Trophoblast cell (in vitro differentiated cells and primary cell): ENCODE data around the gene NUDT16L1.

Experiments
- DNase-seq, 2 donors: peaks; one replicate each; pipeline ENCODE4 v3.0.0-alpha.2; 2016
- H2AFZ ChIP-seq: 2 replicates; pipeline ENCODE4 v1.6.1; 2013; ENCODE audit warnings: low read length, moderate library complexity, mild to moderate bottlenecking; ENCODE audit not compliant: insufficient read depth, poor library complexity
- H2AK5ac ChIP-seq: 2 replicates; pipeline ENCODE4 v1.6.1; 2013; ENCODE audit warnings: mild to moderate bottlenecking, low read length
- H2BK120ac ChIP-seq: 2 replicates; pipeline ENCODE4 v1.6.1; 2013; ENCODE audit warnings: low read length, mild to moderate bottlenecking, moderate library complexity; ENCODE audit not compliant: insufficient read depth, poor library complexity
- H2BK12ac ChIP-seq: 2 replicates; pipeline ENCODE4 v1.6.1; 2013; ENCODE audit warnings: mild to moderate bottlenecking, low read length, moderate library complexity
- H2BK5ac ChIP-seq: 2 replicates; pipeline ENCODE4 v1.6.1; 2013; ENCODE audit warnings: low read length, low read depth, moderate library complexity, mild to moderate bottlenecking; ENCODE audit not compliant: poor library complexity
- H3K14ac ChIP-seq: 2 replicates; pipeline ENCODE4 v1.6.1; 2013; ENCODE audit warnings: mild to moderate bottlenecking, low read length
- H3K18ac ChIP-seq: 2 replicates; pipeline ENCODE4 v1.6.1; 2013; ENCODE audit warnings: mild to moderate bottlenecking, low read length
- H3K23ac ChIP-seq: 2 replicates; pipeline ENCODE4 v1.6.1; 2013; ENCODE audit warnings: low read length
- H3K27ac ChIP-seq: 2 replicates; pipeline ENCODE4 v1.5.1; 2013; ENCODE audit warnings: low read depth, mild to moderate bottlenecking, inconsistent platforms, low read length, moderate library complexity
- H3K27me3 ChIP-seq: 2 replicates; pipeline ENCODE4 v1.6.1; 2013; ENCODE audit warnings: inconsistent platforms, mild to moderate bottlenecking, low read length, moderate library complexity; ENCODE audit not compliant: insufficient read depth
- H3K36me3 ChIP-seq, 2 experiments: 1 replicate in 1 of 2; 2 replicates in 1 of 2; pipeline ENCODE4 v1.6.1; 2013; ENCODE audit warnings: low read length in 2 of 2, mild to moderate bottlenecking in 2 of 2, moderate library complexity in 1 of 2; ENCODE audit not compliant: insufficient read depth in 2 of 2, control insufficient read depth in 1 of 2
- H3K4ac ChIP-seq: 2 replicates; pipeline ENCODE4 v1.6.1; 2013; ENCODE audit warnings: low read depth, mild to moderate bottlenecking, low read length, moderate library complexity
- H3K4me1 ChIP-seq, 2 experiments: 1 replicate in 1 of 2; 2 replicates in 1 of 2; pipeline ENCODE4 v1.6.1; 2013; ENCODE audit warnings: low read length in 2 of 2, mild to moderate bottlenecking in 2 of 2, moderate library complexity in 1 of 2; ENCODE audit not compliant: insufficient read depth in 2 of 2, control insufficient read depth in 1 of 2
- H3K4me2 ChIP-seq: 2 replicates; pipeline ENCODE4 v1.6.1; 2013; ENCODE audit warnings: inconsistent platforms, mild to moderate bottlenecking, low read length, moderate library complexity
- H3K4me3 ChIP-seq: 2 replicates; pipeline ENCODE4 v1.5.1; 2013; ENCODE audit warnings: mild to moderate bottlenecking, low read depth, low read length, inconsistent platforms
- H3K79me1 ChIP-seq: one replicate; pipeline ENCODE4 v1.6.1; 2013; ENCODE audit warnings: low read length
- H3K79me2 ChIP-seq: 2 replicates; pipeline ENCODE4 v1.6.1; 2013; ENCODE audit warnings: low read length, mild to moderate bottlenecking; ENCODE audit not compliant: control insufficient read depth, insufficient read depth, poor library complexity
- H3K9ac ChIP-seq: 2 replicates; pipeline ENCODE4 v1.6.1; 2013; ENCODE audit warnings: mild to moderate bottlenecking, low read length
- H3K9me3 ChIP-seq: 2 replicates; pipeline ENCODE4 v1.6.1; 2013; ENCODE audit warnings: low read depth, mild to moderate bottlenecking, control low read depth, inconsistent platforms, low read length; ENCODE audit not compliant: insufficient read depth
- H4K12ac ChIP-seq: 2 replicates; pipeline ENCODE4 v1.6.1; 2013; ENCODE audit warnings: low read depth, mild to moderate bottlenecking, low read length, moderate library complexity
- H4K8ac ChIP-seq: 2 replicates; pipeline ENCODE4 v1.6.1; 2013; ENCODE audit warnings: low read depth, mild to moderate bottlenecking, low read length, moderate library complexity
- H4K91ac ChIP-seq: one replicate; pipeline ENCODE4 v1.6.1; 2013; ENCODE audit warnings: low read depth, mild to moderate bottlenecking, low read length, moderate library complexity
- WGBS: extraction: QIAGEN DNeasy Blood & Tissue Kit; methylation state at CpG from one replicate; pipeline ENCODE4 v1.1.7; 2013; ENCODE audit warnings: missing lambda C conversion rate; ENCODE audit not compliant: insufficient read length, insufficient coverage; ENCODE audit errors: extremely low coverage; 5-methylcytosine and 5-hydroxymethylcytosine counted together

NUDT16L1 gene

GRCh38 chr16:4656695-4657686 is 36.4 kb upstream of the NUDT16L1 start:
- no peak for DNase-seq
- H3K36me3 ChIP-seq = peaks cover 78 to 80% of the 10 kb centered on the region in 2 experiments
- WGBS = no CpG with 5 or more reads among the region's 25 CpGs

GRCh38 chr16:4659363-4660353 is 33.7 kb upstream of the NUDT16L1 start:
- no peaks in the 10 kb centered on the region for H3K79me2 ChIP-seq
- no peak overlapping the region for H3K4me2 ChIP-seq
- peaks cover 2% of the 10 kb centered on the region for H3K9me3 ChIP-seq
- no peak overlapping the region for H2BK12ac ChIP-seq
- no peak overlapping the region for H3K4me3 ChIP-seq
- H2AK5ac ChIP-seq = no peak overlapping the region
- H3K23ac ChIP-seq = no peak overlapping the region
- H3K18ac ChIP-seq = no peak overlapping the region
- H2BK5ac ChIP-seq = no peak overlapping the region
- H4K12ac ChIP-seq = no peak overlapping the region
- H3K79me1 ChIP-seq = no peaks in the 10 kb centered on the region
- no peak overlapping the region for H4K8ac ChIP-seq
- peaks cover 64 to 70% of the 10 kb centered on the region in 2 experiments for H3K36me3 ChIP-seq
- H4K91ac ChIP-seq = no peak overlapping the region
- no peak overlapping the region for H2BK120ac ChIP-seq
- no peak overlapping the region for H2AFZ ChIP-seq
- no peaks in the 10 kb centered on the region for H3K27me3 ChIP-seq
- no peak overlapping the region for H3K27ac ChIP-seq
- no peak overlapping the region for H3K4ac ChIP-seq
- no peak overlapping the region for H3K9ac ChIP-seq
- no peak for DNase-seq
- no CpG with 5 or more reads among the region's 29 CpGs for WGBS
- no peak overlapping the region for H3K14ac ChIP-seq
- H3K4me1 ChIP-seq = peaks cover 0 to 8% of the 10 kb centered on the region in 2 experiments

More at GRCh38 chr16:4656695-4657686, 36.4 kb upstream of the NUDT16L1 start:
- H3K9ac ChIP-seq = no peak overlapping the region
- H3K4me2 ChIP-seq = no peak overlapping the region
- H3K4me3 ChIP-seq = no peak overlapping the region
- no peak overlapping the region for H3K4ac ChIP-seq
- no peaks in the 10 kb centered on the region for H3K79me2 ChIP-seq
- H2BK5ac ChIP-seq = no peak overlapping the region
- H3K4me1 ChIP-seq = no peaks in the 10 kb centered on the region
- H3K27me3 ChIP-seq = no peaks in the 10 kb centered on the region
- H2AFZ ChIP-seq = no peak overlapping the region
- H3K27ac ChIP-seq = no peak overlapping the region
- peaks cover 5% of the 10 kb centered on the region for H3K9me3 ChIP-seq
- no peak overlapping the region for H3K23ac ChIP-seq
- no peak overlapping the region for H4K8ac ChIP-seq
- no peak overlapping the region for H2AK5ac ChIP-seq
- no peaks in the 10 kb centered on the region for H3K79me1 ChIP-seq
- no peak overlapping the region for H3K18ac ChIP-seq
- H4K91ac ChIP-seq = no peak overlapping the region
- no peak overlapping the region for H2BK120ac ChIP-seq
- H2BK12ac ChIP-seq = no peak overlapping the region
- H3K14ac ChIP-seq = no peak overlapping the region
- H4K12ac ChIP-seq = no peak overlapping the region

- Histone ChIP-seq H4K8ac (no peak overlapping the region), H2AK5ac (no peak overlapping the region), H3K23ac (no peak overlapping the region), H3K4me3 (no peak overlapping the region), H2BK12ac (no peak overlapping the region), H3K27me3 (no peaks in the 10 kb centered on the region), H2BK5ac (no peak overlapping the region), H3K9me3 (no peaks in the 10 kb centered on the region), H3K79me2 (no peaks in the 10 kb centered on the region), H3K14ac (no peak overlapping the region), H4K91ac (no peak overlapping the region), H2BK120ac (no peak overlapping the region), H4K12ac (no peak overlapping the region), H3K9ac (no peak overlapping the region), H3K4me2 (no peak overlapping the region), H3K27ac (no peak overlapping the region), H2AFZ (no peak overlapping the region), H3K79me1 (no peaks in the 10 kb centered on the region), H3K4me1 (peaks cover 3 to 11% of the 10 kb centered on the region in 2 experiments), H3K4ac (no peak overlapping the region), H3K18ac (no peak overlapping the region), H3K36me3 (peaks cover 58 to 67% of the 10 kb centered on the region in 2 experiments)
- no CpG with 5 or more reads among the region's 18 CpGs for WGBS
- no peak for DNase-seq
Measured at GRCh38 chr16:4660454-4661007, 32.8 kb upstream of the NUDT16L1 start.

- no peak overlapping the region for H3K18ac ChIP-seq
- peaks cover 3 to 11% of the 10 kb centered on the region in 2 experiments for H3K4me1 ChIP-seq
- H2BK120ac ChIP-seq = no peak overlapping the region
- H2AFZ ChIP-seq = no peak overlapping the region
- H3K27me3 ChIP-seq = no peaks in the 10 kb centered on the region
- H4K91ac ChIP-seq = no peak overlapping the region
- no peaks in the 10 kb centered on the region for H3K79me1 ChIP-seq
- no peak overlapping the region for H3K27ac ChIP-seq
- no peaks in the 10 kb centered on the region for H3K9me3 ChIP-seq
- H3K23ac ChIP-seq = no peak overlapping the region
- H4K12ac ChIP-seq = no peak overlapping the region
- no peak overlapping the region for H3K14ac ChIP-seq
- no peak overlapping the region for H4K8ac ChIP-seq
- no peak overlapping the region for H3K4me3 ChIP-seq
- H3K4me2 ChIP-seq = no peak overlapping the region
- H2BK12ac ChIP-seq = no peak overlapping the region
- no peak overlapping the region for H2AK5ac ChIP-seq
- no peak overlapping the region for H2BK5ac ChIP-seq
- H3K36me3 ChIP-seq = peaks cover 58 to 64% of the 10 kb centered on the region in 2 experiments
- H3K79me2 ChIP-seq = no peaks in the 10 kb centered on the region
- H3K4ac ChIP-seq = no peak overlapping the region
- H3K9ac ChIP-seq = no peak overlapping the region
- DNase-seq = no peak
- no CpG with 5 or more reads among the region's 11 CpGs for WGBS
Measured at GRCh38 chr16:4661661-4662060, 31.7 kb upstream of the NUDT16L1 start.
